ENCODE measurements around the gene VAV2. TPM values are rescaled to one million over a fixed set of nuclear protein-coding genes. Genes with fewer than 3 reads are reported as not detected.

Gene VAV2
- total RNA-seq, 1 donor from 2014 or later = 21.0 TPM

DNA sequence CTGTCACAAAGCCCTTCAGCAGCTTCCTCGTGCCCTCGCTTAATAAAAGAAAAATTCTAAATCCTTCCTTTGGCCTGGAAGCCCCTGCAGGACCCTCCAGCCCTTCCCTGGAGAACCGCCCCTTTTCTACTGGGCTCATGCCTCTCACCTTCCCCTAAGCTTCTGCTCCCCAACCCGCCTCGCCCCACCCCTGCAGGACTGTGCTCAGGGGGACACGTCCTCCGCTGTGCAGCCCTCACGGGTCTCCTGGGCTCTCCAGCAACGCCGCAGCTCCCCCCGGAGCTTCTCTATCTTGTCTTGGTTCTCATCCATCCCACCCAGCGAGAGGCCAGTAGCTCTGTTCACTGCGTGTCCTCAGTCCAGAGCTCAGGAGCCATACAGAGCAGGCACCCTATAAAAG is 188.4 kb downstream of the VAV2 start:
- DNase-seq (ENCODE audit: low read depth, low spot score) = no peak

- no peak for DNase-seq (ENCODE audit: low read depth, low spot score)
Observed at GRCh38 chr9:133803028-133803585, 189.0 kb downstream of the VAV2 start.

DNA sequence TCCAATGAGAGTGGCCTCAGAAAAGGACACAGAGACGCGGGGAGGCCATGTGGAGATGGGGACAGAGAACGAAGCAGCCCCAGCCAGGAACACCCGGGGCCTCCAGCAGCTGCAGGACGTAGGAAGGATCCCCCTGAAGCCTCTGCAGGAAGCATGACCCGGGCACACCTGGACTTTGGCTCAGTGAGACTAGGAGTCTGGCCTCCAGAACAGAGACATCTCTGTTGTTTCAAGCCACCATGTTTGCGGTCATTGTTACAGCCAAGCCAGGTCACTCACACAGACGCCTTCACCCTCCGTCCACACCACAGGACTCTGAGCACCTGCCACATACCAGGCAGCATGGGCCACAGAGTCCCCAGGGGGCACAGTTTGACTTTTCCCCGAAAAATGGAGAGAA is 190.4 kb downstream of the VAV2 start:
- DNase-seq (ENCODE audit: low read depth, low spot score) = no peak

GRCh38 chr9:133800266-133800665 is 191.9 kb downstream of the VAV2 start:
- no peak for DNase-seq (ENCODE audit: low read depth, low spot score)

- DNase-seq (ENCODE audit: low read depth, low spot score) = no peak
Observed at GRCh38 chr9:133799716-133800115, 192.4 kb downstream of the VAV2 start.

- DNase-seq (ENCODE audit: low read depth, low spot score) = no peak
Observed at GRCh38 chr9:133799106-133799505, 193.0 kb downstream of the VAV2 start.

DNA sequence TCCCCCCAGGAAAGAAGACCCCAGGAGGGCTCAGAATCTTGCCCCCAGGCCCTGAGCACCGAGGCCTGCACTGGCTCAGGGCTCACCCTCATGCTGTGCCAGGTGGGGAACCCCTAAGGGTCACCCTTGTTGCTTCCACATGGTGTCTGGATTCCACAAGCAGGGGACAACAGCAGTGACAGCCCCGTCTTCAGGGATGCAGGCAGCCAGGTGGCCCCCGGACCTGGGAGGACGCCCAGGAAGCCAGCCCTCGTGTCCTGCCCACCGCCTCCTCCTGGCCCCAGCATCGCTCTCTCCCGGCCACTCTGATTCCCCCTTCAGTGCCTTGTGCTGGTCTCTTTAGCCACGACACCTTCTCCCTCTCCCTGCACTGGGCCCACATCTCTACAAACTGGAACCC is 194.0 kb downstream of the VAV2 start:
- no peak for DNase-seq (ENCODE audit: low read depth, low spot score)

- DNase-seq (ENCODE audit: low read depth, low spot score) = no peak
Observed at GRCh38 chr9:133797406-133798105, 194.6 kb downstream of the VAV2 start.

DNA sequence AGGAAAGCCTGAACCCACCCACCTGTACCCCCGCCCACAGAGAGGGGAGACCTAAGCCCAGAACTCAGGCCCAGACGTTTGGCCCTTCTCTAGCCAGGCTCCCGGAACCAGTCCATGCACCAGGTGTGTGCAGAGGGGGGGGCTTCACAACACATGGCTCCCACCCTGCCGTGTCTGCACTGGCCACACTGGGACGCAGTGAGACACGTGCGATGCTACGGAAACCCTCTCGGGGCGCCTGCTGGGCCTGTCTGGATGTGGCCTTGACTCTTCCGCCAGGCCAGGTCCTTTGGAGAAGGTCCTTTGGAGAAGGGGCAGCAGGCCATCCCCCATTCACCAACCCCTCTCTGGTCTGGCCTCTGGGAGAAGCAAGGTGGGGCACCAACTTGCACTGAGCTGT is 195.6 kb downstream of the VAV2 start:
- DNase-seq (ENCODE audit: low read depth, low spot score) = no peak

DNA sequence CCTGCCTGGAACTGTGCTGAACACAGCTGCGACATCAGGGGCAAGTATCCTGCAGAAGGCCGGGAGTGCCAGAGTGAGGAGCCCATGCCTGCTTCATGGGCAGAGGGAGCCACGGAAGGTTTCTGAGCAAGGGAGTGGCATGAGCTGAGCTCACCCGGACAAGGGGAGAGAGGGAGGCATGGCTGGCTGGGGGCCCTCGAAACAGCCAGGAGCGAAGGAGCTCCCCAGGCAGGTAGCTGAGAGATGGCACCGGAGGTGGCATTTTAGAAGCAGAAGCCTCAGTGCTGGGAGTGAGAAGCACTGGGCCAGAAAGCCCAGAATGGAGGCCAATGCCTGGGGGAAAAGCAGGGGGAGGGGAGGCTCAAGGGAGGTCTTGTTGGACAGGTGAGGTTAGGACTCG is 197.1 kb downstream of the VAV2 start:
- no peak for DNase-seq (ENCODE audit: low read depth, low spot score)

DNA sequence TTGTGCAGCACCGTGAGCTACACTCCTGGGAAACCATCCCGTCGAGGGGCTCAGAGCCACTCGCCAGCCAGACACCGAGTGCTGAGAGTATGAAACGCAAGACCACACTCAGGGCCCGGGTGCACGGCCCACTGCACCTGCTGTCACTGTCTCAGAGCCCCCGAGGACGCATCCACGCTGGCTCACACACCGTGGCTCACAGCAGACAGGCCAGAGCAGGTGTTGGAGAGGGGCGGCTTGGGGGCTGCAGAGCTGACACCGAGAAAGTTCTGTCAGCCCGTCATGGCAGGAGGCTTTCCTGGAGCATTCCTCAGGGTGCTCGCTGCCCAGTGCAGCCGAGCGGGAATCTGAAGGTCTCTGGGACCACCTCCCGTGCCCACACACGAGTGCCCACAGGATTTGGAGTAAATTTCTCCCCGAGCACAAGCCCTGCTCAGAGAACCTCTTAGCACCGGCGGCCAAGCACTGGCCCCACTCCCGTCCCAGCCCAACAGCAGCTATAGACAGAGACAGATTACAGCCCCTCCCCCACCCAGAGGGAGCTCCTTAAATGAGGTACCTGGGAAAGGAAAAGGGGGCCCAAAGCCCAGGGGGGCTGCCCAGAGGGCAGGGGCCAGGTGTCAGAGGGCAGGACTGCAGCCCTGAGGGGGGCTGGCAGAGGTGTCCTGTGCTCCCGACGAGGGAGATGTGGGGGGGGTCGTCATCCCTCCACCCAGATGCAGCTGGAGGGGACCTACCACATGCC is 197.9 kb downstream of the VAV2 start:
- DNase-seq (ENCODE audit: low read depth, low spot score) = no peak

DNA sequence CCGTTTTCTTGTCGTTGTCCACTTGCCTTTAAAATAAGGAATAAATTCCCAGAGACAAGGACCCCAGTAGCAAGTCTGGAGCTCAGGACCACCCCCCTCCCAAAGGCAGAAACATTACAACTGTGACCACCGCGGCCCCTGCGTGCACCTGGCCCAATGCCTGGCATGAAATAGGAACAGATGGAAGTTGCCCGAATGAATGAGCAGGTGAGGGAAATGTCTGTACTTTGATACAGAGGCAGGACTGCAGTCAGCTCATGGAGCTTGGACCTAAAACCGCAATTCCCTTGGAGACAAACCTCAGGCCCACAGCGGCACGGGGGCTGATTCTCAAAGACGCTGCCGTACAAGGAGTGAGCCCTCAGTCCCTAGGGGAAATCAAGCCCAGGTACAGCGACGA is 198.7 kb downstream of the VAV2 start:
- DNase-seq (ENCODE audit: low read depth, low spot score) = no peak

DNA sequence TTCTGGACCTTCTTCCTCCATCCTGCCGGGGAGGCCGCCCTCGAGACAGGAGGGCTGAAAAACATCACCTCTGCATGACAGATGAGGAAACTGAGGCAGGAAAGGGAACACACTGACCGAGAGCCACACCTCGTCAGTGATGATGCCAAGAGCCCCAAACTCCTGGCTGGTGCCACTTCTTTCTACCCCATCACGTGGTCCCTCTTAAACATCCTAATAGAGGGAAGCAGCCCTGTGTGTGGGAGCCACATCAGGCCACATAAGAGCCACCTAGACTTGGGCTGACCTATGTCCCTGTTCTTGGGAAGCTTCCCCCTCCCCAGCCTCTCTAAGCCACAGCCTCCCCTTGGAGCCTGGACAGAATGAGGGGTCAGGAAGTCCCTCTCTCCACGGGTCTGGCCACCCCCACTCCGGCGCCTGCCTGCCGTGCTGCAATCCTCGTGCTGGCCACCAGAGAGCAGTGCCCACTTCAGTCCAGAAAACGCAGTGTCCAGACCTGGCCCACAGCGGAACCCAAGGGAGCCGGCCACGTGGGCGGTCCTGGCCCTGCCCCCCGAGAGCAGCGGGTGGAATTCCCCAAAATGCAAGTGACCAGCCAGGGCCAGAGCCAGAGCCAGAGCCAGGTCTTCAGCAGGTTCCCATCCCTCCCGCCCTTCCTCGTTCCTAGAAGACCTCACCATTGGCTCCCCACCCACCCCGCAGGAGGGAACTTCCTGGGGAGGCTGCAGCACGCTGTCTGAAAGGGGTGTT is 199.2 kb downstream of the VAV2 start:
- peak; percentile 7 for DNase-seq (ENCODE audit: low read depth, low spot score)

- no peak for DNase-seq (ENCODE audit: low read depth, low spot score)
Observed at GRCh38 chr9:133791735-133792649, 200.1 kb downstream of the VAV2 start.

DNA sequence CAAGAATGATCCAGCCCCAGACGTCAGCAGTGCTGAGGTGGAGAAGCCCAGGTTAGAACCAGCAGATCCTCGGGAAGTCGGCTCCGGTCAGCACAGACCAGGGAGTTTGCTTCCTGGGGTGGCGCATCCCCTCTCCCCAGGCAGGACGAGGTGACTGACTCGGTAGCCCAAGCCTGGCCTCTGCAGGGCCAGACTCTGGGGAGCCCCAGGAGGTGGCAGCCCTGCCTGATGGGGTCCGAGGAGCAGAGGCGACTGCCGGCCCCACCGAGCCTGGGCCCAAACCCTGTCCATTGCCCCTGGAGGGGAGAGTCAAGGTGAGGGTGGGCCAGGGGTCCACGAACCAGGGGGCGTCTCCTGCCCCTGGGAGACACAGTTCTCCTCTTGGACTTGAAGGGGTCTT is 201.1 kb downstream of the VAV2 start:
- DNase-seq (ENCODE audit: low read depth, low spot score) = no peak

GRCh38 chr9:133789778-133790177 is 202.3 kb downstream of the VAV2 start:
- no peak for DNase-seq (ENCODE audit: low read depth, low spot score)

GRCh38 chr9:133788819-133789717 is 203.1 kb downstream of the VAV2 start:
- peak; percentile 20 for DNase-seq (ENCODE audit: low read depth, low spot score)

DNA sequence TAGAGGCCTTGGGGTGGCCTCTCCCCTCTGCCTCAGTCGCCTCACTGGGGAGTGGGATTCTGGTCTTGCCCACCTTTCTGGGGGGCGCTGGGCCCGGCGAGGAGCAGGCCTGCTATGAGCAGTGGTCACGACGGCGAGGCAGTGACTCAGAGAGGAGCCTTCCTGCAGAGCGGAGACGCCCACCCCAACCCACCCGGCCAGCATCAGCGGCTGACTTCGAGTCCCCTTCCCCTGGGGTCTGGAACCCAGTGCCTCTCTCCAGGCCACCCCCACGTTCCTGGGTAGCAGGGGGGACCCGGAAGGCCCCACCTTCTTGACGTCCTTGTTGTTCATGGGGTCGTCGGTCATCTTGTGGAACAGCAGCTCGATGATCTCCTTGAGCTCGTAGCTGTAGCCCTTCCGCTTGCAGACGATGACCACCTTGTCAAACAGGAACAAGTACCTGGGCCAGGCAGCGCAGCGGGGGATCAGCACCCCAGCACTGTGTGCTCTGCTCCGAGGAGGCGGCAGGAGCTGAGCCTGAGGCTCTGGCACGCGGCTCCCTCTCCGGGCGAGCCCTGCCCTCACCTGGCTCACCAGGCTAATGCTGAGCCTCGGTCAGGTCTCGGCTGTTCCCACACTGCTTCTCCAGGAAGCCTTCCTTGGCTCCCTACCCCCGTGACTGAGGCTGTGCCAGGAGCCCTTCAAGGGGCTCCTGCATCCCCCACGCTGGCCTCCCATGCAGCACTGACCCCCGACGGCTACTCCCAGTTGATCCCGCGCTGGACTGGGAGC is 203.9 kb downstream of the VAV2 start:
- DNase-seq (ENCODE audit: low read depth, low spot score) = no peak

DNA sequence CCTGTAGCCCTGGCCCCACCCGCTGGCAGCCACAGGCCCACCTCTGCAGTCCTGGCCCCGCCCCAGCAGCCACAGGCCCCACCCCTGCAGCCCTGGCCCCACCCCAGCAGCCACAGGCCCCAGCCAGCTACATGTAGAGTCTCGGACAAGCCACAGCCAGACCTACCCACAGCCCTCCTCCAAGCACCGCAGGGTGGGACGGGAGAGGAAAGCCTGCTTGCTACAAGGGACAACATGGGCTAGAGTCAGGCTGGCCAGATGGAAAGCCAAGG is 204.4 kb downstream of the VAV2 start:
- no peak for DNase-seq (ENCODE audit: low read depth, low spot score)

Measured in pulmonary artery endothelial cell (primary cell).